ENCODE data around the gene ERAP2. TPM values are rescaled to one million over a fixed set of nuclear protein-coding genes. Genes with fewer than 3 reads are reported as not detected.

Gene ERAP2
- total and polyA plus RNA-seq, 11 donors = 0.99 to 30.5 (median 7.0) TPM

DNA sequence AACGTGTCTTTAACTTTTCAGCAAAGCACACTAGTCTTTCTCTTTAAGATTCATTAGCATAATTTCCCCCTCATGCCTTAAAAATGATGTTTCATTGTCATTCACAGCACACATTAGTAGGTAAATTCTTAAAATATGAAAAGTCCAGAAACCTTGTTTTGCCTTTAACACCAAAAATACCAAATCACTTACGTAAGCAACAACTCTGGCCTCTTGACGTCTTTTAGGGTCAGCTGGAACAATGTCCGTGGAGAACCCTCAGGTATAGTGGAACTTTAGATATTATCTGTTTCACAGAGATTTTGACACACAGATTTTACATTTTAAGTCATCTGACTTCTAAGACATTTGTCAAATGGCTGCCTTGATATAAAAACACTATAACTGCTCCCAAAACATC, 90.5 kb downstream of the ERAP2 start:
- Histone ChIP-seq H3K4me3 (no peak overlapping the region), H3K27me3 (no peaks in the 10 kb centered on the region), H3K9me3 (no peaks in the 10 kb centered on the region), H3K36me3 (no peaks in the 10 kb centered on the region), H3K27ac (peak overlapping the region in 2 of 12 donors; percentile 26 to 61), H3K4me1 (peaks cover 0 to 70% (median 48%) of the 10 kb centered on the region in 12 donors)
- DNase-seq (no peak), ATAC-seq (no peak)
- intact Hi-C loops (cut with DNase I) = loop anchor here in 1 of 10 donors (5.0 kb wide), 1 partner anchor 34 kb away; no protein-coding TSS in a partner anchor
- 66 to 81% (median 74%) methylated on average over 4 of the region's 4 CpGs for WGBS, 4 donors
- TF ChIP-seq CTCF (IDR thresholded peaks at IDR 0.05) (no peak), POLR2A (IDR thresholded peaks at IDR 0.05) (no peak)

DNA sequence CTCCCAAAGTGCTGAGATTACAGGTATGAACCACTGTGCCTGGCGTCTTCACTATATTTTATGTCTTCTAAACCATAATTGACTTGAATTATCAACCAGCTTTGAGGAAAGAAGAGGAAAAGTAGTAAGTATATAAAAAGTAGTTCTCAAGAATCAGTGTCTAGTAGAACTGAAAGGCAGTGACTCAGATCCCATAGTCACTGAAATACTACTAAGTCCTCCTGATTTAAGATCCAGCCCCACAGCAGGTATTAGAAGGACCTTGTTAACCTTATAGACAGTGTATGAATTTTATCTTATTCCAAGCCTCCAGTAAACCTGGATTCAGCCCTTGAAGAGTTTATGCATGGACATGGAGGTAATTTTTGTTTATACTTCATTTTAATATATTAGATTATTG, 91.1 kb downstream of the ERAP2 start:
- Histone ChIP-seq H3K36me3 (no peaks in the 10 kb centered on the region), H3K4me3 (no peak overlapping the region), H3K27ac (peak overlapping the region in 9 of 12 donors; percentile 0 to 61 (median 37)), H3K9me3 (no peaks in the 10 kb centered on the region), H3K27me3 (no peaks in the 10 kb centered on the region), H3K4me1 (peaks cover 0 to 68% (median 48%) of the 10 kb centered on the region in 12 donors)
- ATAC-seq (no peak), DNase-seq (no peak)
- TF ChIP-seq POLR2A (IDR thresholded peaks at IDR 0.05) (no peak), CTCF (IDR thresholded peaks at IDR 0.05) (no peak)
- intact Hi-C loops (cut with DNase I) = loop anchor here in 1 of 10 donors (5.0 kb wide), 1 partner anchor 35 kb away; no protein-coding TSS in a partner anchor
- WGBS, 4 donors = 0 to 100% (median 76%) methylated on average over 1 of the region's 1 CpG

- Histone ChIP-seq H3K9me3 (no peaks in the 10 kb centered on the region), H3K27me3 (no peaks in the 10 kb centered on the region), H3K4me3 (no peak overlapping the region), H3K36me3 (no peaks in the 10 kb centered on the region), H3K4me1 (peaks cover 0 to 66% (median 42%) of the 10 kb centered on the region in 12 donors), H3K27ac (peak overlapping the region; percentile 0 to 70 (median 38))
- no peak for TF ChIP-seq CTCF (IDR thresholded peaks at IDR 0.05)
- no peak for TF ChIP-seq POLR2A (IDR thresholded peaks at IDR 0.05)
- no peak for DNase-seq
- intact Hi-C loops (cut with DNase I) = loop anchor here in 2 of 10 donors (2.0 to 5.0 kb wide), 2 partner anchors 31 to 36 kb away; partner anchors contain the start of gene LNPEP (in 1 of the 2)
- 16 to 31% (median 21%) methylated on average over 1 of the region's 1 CpG for WGBS, 4 donors
- ATAC-seq = peak; percentile 77 to 92 (median 82)
Observed at GRCh38 chr5:96968074-96968473, 91.8 kb downstream of the ERAP2 start.

- intact Hi-C loops (cut with DNase I) = loop anchor here in 2 of 10 donors (2.0 to 5.0 kb wide), 2 partner anchors 32 to 36 kb away; partner anchors contain the start of gene LNPEP (in 1 of the 2)
- ATAC-seq (peak; percentile 60 to 70 (median 66)), DNase-seq (no peak)
- H3K9me3 ChIP-seq = no peaks in the 10 kb centered on the region
- WGBS, 4 donors = 24 to 49% (median 29%) methylated on average over 2 of the region's 2 CpGs
- no peaks in the 10 kb centered on the region for H3K36me3 ChIP-seq
- TF ChIP-seq POLR2A (IDR thresholded peaks at IDR 0.05) = no peak
- no peak for TF ChIP-seq CTCF (IDR thresholded peaks at IDR 0.05)
- H3K4me3 ChIP-seq = no peak overlapping the region
- no peaks in the 10 kb centered on the region for H3K27me3 ChIP-seq
- H3K4me1 ChIP-seq = peaks cover 0 to 66% (median 41%) of the 10 kb centered on the region in 12 donors
- peak overlapping the region; percentile 0 to 70 (median 38) for H3K27ac ChIP-seq
Observed at GRCh38 chr5:96968614-96969013, 92.3 kb downstream of the ERAP2 start.

Other genes starting within 250 kb of the ERAP2 start
- 100 to 1,000 TPM; 373 to 748 (median 549) TPM for gene CAST, start 214.1 kb upstream of the ERAP2 start, total RNA-seq
- gene CAST, start 214.1 kb upstream of the ERAP2 start, polyA plus RNA-seq = 100 to 1,000 TPM; 179 to 396 TPM
- 100 to 1,000 TPM in 1 of 9 donors, 10 to 100 TPM in 8; 25.9 to 119 (median 39.1) TPM for gene ERAP1, start 68.6 kb upstream of the ERAP2 start, total RNA-seq
- gene ERAP1, start 68.6 kb upstream of the ERAP2 start, polyA plus RNA-seq = 10 to 100 TPM in 1 of 2 donors, 1 to 10 TPM in 1; 3.2 to 12.9 TPM
- 10 to 100 TPM; 47.4 to 82.2 (median 56.3) TPM for gene LNPEP, start 59.6 kb downstream of the ERAP2 start, total RNA-seq
- 10 to 100 TPM in 1 of 2 donors, 1 to 10 TPM in 1; 8.6 to 12.5 TPM for gene LNPEP, start 59.6 kb downstream of the ERAP2 start, polyA plus RNA-seq

Data from heart left ventricle (tissue), 16 donors.